Coronary artery (tissue), 2 donors: ENCODE measurements around the gene ACAT1.

Source experiments
- DNase-seq: peaks from one replicate; pipeline ENCODE4 v3.0.0-alpha.2; 2017; ENCODE audit warnings: low spot score
- H3K27ac ChIP-seq, 2 donors: fragments of 200-600 bp; sonication (generic); one replicate each; pipeline ENCODE4 v1.5.1; 2016 to 2019
- H3K4me3 ChIP-seq: fragments of 200-600 bp; sonication (generic); 2 replicates; pipeline ENCODE4 v1.5.1; 2016; ENCODE audit warnings: mild to moderate bottlenecking, moderate library complexity
- TF ChIP-seq, protein P1 (sequence below): fragments of 200-600 bp; sonication (generic); IDR thresholded peaks from one replicate; pipeline ENCODE4 v1.5.1; 2019; ENCODE audit warnings: antibody characterized with exemption

ACAT1 gene

DNA sequence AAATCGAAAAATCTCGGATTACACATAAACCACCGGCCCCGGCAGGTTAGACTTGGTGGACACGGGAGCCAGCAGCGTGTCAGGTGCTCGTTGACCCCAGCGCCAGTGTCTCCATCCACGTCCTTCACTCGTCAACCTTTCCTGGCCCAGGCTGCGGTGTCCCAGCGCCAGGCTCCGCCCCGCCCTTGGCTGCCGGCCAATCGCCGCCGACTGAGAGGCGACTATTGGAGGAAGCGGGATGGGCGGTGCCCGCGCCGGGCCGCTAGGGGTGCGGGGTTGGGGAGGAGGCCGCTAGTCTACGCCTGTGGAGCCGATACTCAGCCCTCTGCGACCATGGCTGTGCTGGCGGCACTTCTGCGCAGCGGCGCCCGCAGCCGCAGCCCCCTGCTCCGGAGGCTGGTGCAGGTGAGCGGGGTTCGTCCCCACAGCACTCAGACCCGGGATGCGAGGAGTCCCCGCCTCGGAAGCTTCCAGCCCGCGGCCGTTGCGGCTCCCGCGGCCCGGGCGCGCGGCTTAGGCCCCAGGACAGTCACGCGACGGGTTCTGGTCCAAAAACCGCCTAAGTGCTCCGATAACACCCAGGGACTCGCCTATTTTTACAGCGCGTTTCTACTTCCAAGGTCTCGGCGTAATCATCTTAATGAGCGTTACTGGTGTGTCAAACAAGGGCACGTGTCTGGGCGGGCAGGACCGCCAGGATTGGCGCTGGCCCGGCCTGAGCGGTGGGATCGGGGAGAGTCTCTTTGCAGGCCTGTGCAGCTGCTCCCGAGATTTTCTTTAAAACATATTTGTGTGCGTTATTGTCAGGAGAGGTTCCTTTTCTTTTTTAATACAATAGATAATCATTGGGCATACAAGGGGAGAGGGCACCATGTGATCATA is at the start of gene ACAT1:
Gene ACAT1, plus strand, starts transcription at position 294 of the 882 bp plus-strand sequence. Its CDS starts 40 bp downstream, at position 334.
- peak within 1 kb of the TSS; percentile 93 to 96 for H3K27ac ChIP-seq
- TF ChIP-seq, protein P1, sequence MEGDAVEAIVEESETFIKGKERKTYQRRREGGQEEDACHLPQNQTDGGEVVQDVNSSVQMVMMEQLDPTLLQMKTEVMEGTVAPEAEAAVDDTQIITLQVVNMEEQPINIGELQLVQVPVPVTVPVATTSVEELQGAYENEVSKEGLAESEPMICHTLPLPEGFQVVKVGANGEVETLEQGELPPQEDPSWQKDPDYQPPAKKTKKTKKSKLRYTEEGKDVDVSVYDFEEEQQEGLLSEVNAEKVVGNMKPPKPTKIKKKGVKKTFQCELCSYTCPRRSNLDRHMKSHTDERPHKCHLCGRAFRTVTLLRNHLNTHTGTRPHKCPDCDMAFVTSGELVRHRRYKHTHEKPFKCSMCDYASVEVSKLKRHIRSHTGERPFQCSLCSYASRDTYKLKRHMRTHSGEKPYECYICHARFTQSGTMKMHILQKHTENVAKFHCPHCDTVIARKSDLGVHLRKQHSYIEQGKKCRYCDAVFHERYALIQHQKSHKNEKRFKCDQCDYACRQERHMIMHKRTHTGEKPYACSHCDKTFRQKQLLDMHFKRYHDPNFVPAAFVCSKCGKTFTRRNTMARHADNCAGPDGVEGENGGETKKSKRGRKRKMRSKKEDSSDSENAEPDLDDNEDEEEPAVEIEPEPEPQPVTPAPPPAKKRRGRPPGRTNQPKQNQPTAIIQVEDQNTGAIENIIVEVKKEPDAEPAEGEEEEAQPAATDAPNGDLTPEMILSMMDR = no peak
- peak within 1 kb of the TSS; percentile 91 for H3K4me3 ChIP-seq
- DNase-seq = peak; percentile 98

DNA sequence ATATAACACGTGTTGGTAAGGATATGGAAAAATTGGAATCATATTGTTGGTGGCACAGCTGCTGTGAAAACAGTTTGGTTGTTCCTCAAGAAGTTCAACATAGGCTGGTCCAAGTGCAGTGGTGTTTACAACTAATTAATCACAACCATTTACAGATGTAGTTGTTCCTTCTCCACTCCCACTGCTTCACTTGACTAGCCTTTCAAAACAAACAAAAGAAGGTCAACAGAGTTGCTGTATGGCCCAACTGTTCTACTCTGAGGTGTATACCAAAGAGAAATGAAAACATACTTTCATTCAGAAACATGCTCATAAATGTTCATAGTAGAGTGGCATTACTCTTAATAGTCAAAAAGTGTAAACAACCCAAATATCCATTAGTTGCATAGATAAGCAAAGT is 36.6 kb upstream of the ACAT1 start:
- no peak for DNase-seq
- no peak overlapping the region for H3K27ac ChIP-seq
- H3K4me3 ChIP-seq = no peak overlapping the region
- TF ChIP-seq, protein P1 = no peak

DNA sequence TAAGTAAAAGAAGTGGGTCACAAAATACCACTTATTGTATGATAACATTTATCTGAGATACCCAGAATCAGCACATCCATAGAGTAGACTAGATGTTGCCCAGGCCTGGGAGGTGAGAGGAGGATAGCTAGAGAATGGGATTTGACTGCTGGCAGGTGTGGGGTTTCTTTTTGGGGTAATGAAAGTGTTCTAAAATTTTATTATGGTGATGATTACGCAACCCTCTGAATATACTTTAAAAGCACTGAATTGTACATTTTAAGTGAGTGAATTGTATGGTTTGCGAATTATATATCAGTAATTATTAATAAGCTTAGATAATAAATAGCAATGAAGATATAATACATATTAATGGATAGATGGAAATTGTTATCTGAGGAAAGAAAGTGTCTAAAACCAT is 35.7 kb upstream of the ACAT1 start:
- DNase-seq = no peak
- H3K27ac ChIP-seq = no peak overlapping the region
- TF ChIP-seq, protein P1 = no peak
- no peak overlapping the region for H3K4me3 ChIP-seq

DNA sequence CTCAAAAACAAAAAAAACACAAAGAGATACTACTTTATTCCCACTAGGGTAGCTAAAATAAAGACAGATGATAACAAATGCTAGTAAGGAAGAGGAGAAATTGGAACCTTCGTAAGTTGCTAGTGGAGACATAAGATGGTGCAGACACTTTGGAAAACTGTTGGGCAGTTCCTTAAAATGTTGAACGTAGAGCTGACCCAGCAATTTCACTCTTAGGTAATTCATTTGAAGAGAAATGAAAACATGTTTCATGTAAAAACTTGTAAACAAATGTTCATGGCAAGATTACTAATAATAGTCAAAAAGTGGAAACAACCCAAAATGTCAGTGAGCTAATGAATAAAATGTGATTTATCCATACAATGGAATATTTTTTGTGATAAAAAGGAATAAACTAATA is 29.2 kb upstream of the ACAT1 start:
- H3K4me3 ChIP-seq = no peak overlapping the region
- no peak for DNase-seq
- H3K27ac ChIP-seq = no peak overlapping the region
- TF ChIP-seq, protein P1 = no peak

DNA sequence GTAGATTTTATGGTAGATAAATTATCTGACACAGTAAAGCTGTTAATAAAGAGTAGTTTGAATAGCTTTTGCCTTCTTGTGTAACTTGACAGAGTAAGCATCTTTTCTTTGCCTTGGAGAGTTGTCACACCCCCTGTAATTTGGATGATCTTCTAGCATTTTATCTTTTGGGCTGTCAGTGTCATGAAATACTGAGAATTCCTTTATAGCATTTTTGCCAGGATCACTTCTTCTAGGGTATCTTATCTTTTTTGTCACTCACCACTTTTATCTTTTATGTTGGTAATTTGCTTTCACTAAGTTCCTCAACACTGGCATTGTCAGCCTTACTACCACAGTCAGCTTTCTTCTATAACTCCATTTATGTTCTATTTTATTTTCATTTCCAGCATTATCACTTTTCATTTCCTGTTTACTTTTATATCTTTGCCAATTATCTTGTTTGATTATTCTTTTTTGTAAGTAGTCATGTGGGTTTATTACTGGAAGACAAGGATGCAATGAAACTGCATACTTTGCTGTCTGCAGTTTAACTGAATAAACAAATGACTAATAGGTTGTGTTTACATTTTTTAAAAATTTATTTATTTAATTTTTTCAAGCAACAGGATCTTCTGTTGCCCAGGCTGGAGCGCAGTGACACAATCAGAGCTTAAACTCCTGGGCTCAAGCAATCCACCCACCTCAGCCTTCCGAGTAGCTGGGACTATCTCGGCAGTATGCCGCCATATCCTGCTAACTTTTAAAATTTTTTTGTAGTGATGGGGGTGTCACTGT is 28.1 kb upstream of the ACAT1 start:
- Histone ChIP-seq H3K4me3 (no peak overlapping the region), H3K27ac (no peak overlapping the region)
- no peak for DNase-seq
- TF ChIP-seq, protein P1 = no peak

DNA sequence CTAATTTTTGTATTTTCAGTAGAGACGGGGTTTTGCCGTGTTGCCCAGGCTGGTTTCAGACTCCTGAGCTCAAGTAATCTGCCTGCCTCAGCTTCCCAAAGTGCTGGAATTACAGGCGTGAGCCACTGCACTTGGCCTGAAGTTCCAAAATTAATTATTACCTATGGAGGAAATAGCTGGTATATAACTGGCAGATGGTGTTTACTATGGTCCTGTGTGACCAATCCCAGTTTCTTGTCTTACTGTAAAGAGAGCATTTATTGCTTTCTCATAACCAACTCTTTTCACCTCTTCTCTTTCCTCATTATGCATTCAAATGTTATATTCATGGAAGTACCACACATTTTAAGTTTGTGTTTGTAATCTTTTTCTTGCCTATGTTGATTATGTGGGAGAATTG is 24.2 kb upstream of the ACAT1 start:
- H3K27ac ChIP-seq = no peak overlapping the region
- TF ChIP-seq, protein P1 = no peak
- no peak overlapping the region for H3K4me3 ChIP-seq
- no peak for DNase-seq
